GM12878 (cell line): ENCODE measurements around the gene ANXA4. TPM values are rescaled to one million over a fixed set of nuclear protein-coding genes. Genes with fewer than 3 reads are reported as not detected.

Experiments
- ATAC-seq: fragments of 200-7000 bp; cut with Tn5 transposase; 3 replicates; pipeline ENCODE4 v1.9.1; 2020; ENCODE audit warnings: mild to moderate bottlenecking, moderate library complexity
- BruUV-seq: library from RNA; stranded (reverse); fragments of 400-500 nt; replicated peaks from 2 replicates; lab custom pipeline; 2021; lab: Mats Ljungman, UMichigan
- CTCF ChIA-PET: fragments of 300-600 bp; sonication (Branson Sonifier 250); formaldehyde crosslinking; extraction: SDS; loops from one replicate; lab custom pipeline; 2021; ENCODE audit warnings: inconsistent platforms; lab: Yijun Ruan, JAX
- POLR2A ChIA-PET: fragments of 350-600 bp; formaldehyde crosslinking; extraction: SDS; loops from one replicate; lab custom pipeline; 2021; ENCODE audit warnings: inconsistent platforms; lab: Charles Lee
- RAD21 ChIA-PET: fragments of 300-600 bp; sonication (Branson Sonifier 250); formaldehyde crosslinking; loops from one replicate; lab custom pipeline; 2023; ENCODE audit warnings: antibody characterized with exemption; ENCODE audit not compliant: unreplicated experiment; lab: Charles Lee
- SMC1A ChIA-PET: fragments of 300-600 bp; sonication (Branson Sonifier 250); formaldehyde crosslinking; loops from one replicate; lab custom pipeline; 2023; ENCODE audit not compliant: unreplicated experiment, uncharacterized antibody; lab: Charles Lee
- DNase-seq: peaks from one replicate; pipeline ENCODE4 v3.0.0-alpha.2; 2011; ENCODE audit warnings: low read depth, low spot score
- FAIRE-seq: peaks from 3 replicates; lab custom pipeline; 2011; peaks lifted over from hg19 to GRCh38; lab: Jason Lieb, UNC
- H2AFZ ChIP-seq: 2 replicates; pipeline ENCODE4 v1.6.0; 2011; ENCODE audit warnings: low read depth, low read length, control low read depth; ENCODE audit not compliant: control insufficient read depth
- H3K27ac ChIP-seq: 2 replicates; pipeline ENCODE4 v1.5.1; 2011; ENCODE audit warnings: control low read depth; ENCODE audit not compliant: control insufficient read depth, insufficient read depth
- H3K27me3 ChIP-seq, 2 experiments: replicated peaks in 1 of 2; 2 replicates each; pipeline versions ENCODE4 v1.6.0 to v1.6.1; 2011; ENCODE audit warnings: low read length in 1 of 2; ENCODE audit not compliant: control insufficient read depth in 2 of 2, insufficient read depth in 2 of 2
- H3K36me3 ChIP-seq, 2 experiments: 2 replicates each; pipeline ENCODE4 v1.5.1; 2011; ENCODE audit warnings: low read length in 1 of 2; ENCODE audit not compliant: control insufficient read depth in 2 of 2, insufficient read depth in 2 of 2
- H3K4me1 ChIP-seq: 2 replicates; pipeline ENCODE4 v1.6.1; 2011; ENCODE audit warnings: mild to moderate bottlenecking, low read length, moderate library complexity, mixed read lengths; ENCODE audit not compliant: control insufficient read depth, insufficient read depth
- H3K4me2 ChIP-seq: 2 replicates; pipeline ENCODE4 v1.6.0; 2011; ENCODE audit warnings: control low read depth; ENCODE audit not compliant: control insufficient read depth, insufficient read depth
- H3K4me3 ChIP-seq: fragments of 200-600 bp; sonication (generic); 2 replicates; pipeline ENCODE4 v1.5.1; 2016
- H3K79me2 ChIP-seq: 2 replicates; pipeline ENCODE4 v1.6.0; 2011; ENCODE audit warnings: low read length; ENCODE audit not compliant: control insufficient read depth, insufficient read depth
- H3K9ac ChIP-seq: 2 replicates; pipeline ENCODE4 v1.8.0; 2011; ENCODE audit warnings: low read length, control low read depth, mixed read lengths; ENCODE audit not compliant: control insufficient read depth, insufficient read depth
- H3K9me3 ChIP-seq: replicated peaks from 3 replicates; pipeline ENCODE4 v1.5.1; 2011; ENCODE audit warnings: mild to moderate bottlenecking, low read length; ENCODE audit not compliant: control insufficient read depth, insufficient read depth
- H4K20me1 ChIP-seq: 2 replicates; pipeline ENCODE4 v1.6.0; 2011; ENCODE audit not compliant: control insufficient read depth, insufficient read depth
- CHD4 ChIP-seq: fragments of 200-600 bp; sonication (generic); IDR thresholded peaks from 2 replicates; pipeline ENCODE4 v1.6.1; 2016; ENCODE audit warnings: mild to moderate bottlenecking
- EGR1 ChIP-seq, 2 experiments: IDR thresholded peaks; 1 replicate in 1 of 2; 2 replicates in 1 of 2; pipeline ENCODE4 v1.6.1; 2011 to 2012; ENCODE audit warnings: low read depth in 2 of 2, low read length in 2 of 2, borderline replicate concordance in 1 of 2, mild to moderate bottlenecking in 1 of 2, moderate library complexity in 1 of 2
- EZH2 ChIP-seq: IDR thresholded peaks from 2 replicates; pipeline ENCODE4 v1.6.1; 2012; ENCODE audit warnings: low read depth, mild to moderate bottlenecking, control low read depth, inconsistent platforms, low read length, borderline replicate concordance; ENCODE audit not compliant: control insufficient read depth
- HSF1 ChIP-seq: fragments of 150-350 bp; IDR thresholded peaks from 2 replicates; pipeline ENCODE4 v1.6.1; 2014; ENCODE audit warnings: mild to moderate bottlenecking, low read depth, low read length
- IKZF1 ChIP-seq: fragments of 450-650 bp; conservative IDR thresholded peaks from 2 replicates; pipeline ENCODE4 v1.6.1; 2017; ENCODE audit warnings: antibody characterized with exemption, mild to moderate bottlenecking
- MTA3 ChIP-seq: IDR thresholded peaks from 2 replicates; pipeline ENCODE4 v1.6.1; 2012; ENCODE audit warnings: low read length, inconsistent platforms, borderline replicate concordance
- MYC ChIP-seq: IDR thresholded peaks from 2 replicates; pipeline ENCODE4 v1.6.1; 2011; ENCODE audit warnings: mild to moderate bottlenecking, low read length, moderate library complexity, inconsistent platforms; ENCODE audit not compliant: insufficient read depth, insufficient replicate concordance, insufficient read length, severe bottlenecking
- RFX5 ChIP-seq: IDR thresholded peaks from 2 replicates; pipeline ENCODE4 v1.6.1; 2011; ENCODE audit warnings: low read depth, low read length, improper control_type of control experiment
- SRF ChIP-seq, 2 experiments: IDR thresholded peaks; 2 replicates each; pipeline ENCODE4 v1.6.1; 2011; ENCODE audit warnings: low read depth in 2 of 2, low read length in 2 of 2, mild to moderate bottlenecking in 1 of 2, moderate library complexity in 1 of 2
- TAF1 ChIP-seq: IDR thresholded peaks from 2 replicates; pipeline ENCODE4 v1.6.1; 2011; ENCODE audit warnings: mild to moderate bottlenecking, low read depth, low read length, borderline replicate concordance
- ZNF207 ChIP-seq: fragments of 450-650 bp; IDR thresholded peaks from 2 replicates; pipeline ENCODE4 v1.6.1; 2014; ENCODE audit warnings: antibody characterized with exemption, mild to moderate bottlenecking, borderline replicate concordance
- ZZZ3 ChIP-seq: IDR thresholded peaks from 2 replicates; pipeline ENCODE4 v1.6.1; 2011; ENCODE audit warnings: low read depth; ENCODE audit not compliant: control insufficient read depth, insufficient read length
- WGBS: methylation state at CpG from one replicate; pipeline ENCODE4 v1.1.6; 2016; ENCODE audit warnings: low lambda C conversion rate; ENCODE audit not compliant: insufficient replicate concordance, insufficient coverage; ENCODE audit errors: missing lambda C conversion rate; 5-methylcytosine and 5-hydroxymethylcytosine counted together
- in situ Hi-C: fragments of 300-500 bp; cut with MboI; formaldehyde crosslinking; loops from 9 replicates; pipeline ENCODE4 v1.14.3; 2018; ENCODE audit warnings: mixed read lengths
- intact Hi-C: fragments of 100-400 bp; cut with micrococcal nuclease; formaldehyde crosslinking; loops from one replicate; pipeline ENCODE4 v1.14.2; 2022; ENCODE audit not compliant: unreplicated experiment
- polyA plus RNA-seq, 11 experiments: library from polyadenylated mRNA; depleted of rRNA in 4 of 11; unstranded in 6 of 11; stranded (reverse) in 5 of 11; fragments of >200 nt; fragmentation: Nextera tagmentation in 4 of 11; fragmentation: Illumina TruSeq in 1 of 11; extraction: Ambion mirVana in 4 of 11; extraction: Trizol in 1 of 11; gene quantifications; 1 replicate in 1 of 11; 2 replicates in 10 of 11; pipeline versions ENCODE4 v1.2.1 to v1.2.3, GENCODE V29; 2011 to 2016; ENCODE audit warnings: inconsistent platforms in 2 of 11, missing spikeins in 2 of 11, low read depth in 1 of 11
- total RNA-seq, 4 experiments: library from RNA; depleted of rRNA in 3 of 4; stranded (reverse); fragments of >200 nt in 3 of 4; fragmentation: Illumina TruSeq in 1 of 4; extraction: Trizol in 1 of 4; gene quantifications; 2 replicates each; pipeline versions ENCODE4 v1.2.1 to v1.2.3, GENCODE V29; 2013 to 2021
- TF ChIP-seq, protein P1 (sequence below): fragments of 450-650 bp; formaldehyde crosslinking; IDR thresholded peaks from 2 replicates; pipeline ENCODE4 v1.4.0; 2022; ENCODE audit warnings: mild to moderate bottlenecking, moderate library complexity

The ANXA4 gene
- total and polyA plus RNA-seq, 10 of the 15 experiments (the other 5 are each of a cell fraction or from before 2014, with no cell fraction given) = 16.3 to 97.2 (median 71.0) TPM

DNA sequence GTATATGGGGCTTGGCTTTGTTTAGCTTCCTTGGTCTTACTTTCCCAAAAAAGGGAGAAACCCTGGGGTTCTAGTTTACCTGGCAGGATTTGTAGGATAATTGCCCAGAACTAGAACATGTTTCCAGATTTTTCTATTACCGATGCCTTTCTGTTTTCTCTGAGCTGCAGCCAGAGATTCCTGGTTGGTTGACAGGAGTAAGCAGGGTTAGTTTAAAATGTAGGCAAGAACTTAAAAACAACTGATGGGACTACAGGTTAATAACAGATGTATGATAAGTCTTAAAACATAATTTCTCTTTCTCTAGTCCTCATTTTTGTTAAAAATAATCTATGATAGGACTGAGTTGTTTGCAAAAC, 48.6 kb downstream of the ANXA4 start:
- in situ Hi-C loops = no loop called here
- peak overlapping the region; percentile 65; the same call in 1 of the 2 replicates for H3K9ac ChIP-seq
- CTCF ChIA-PET = interaction anchor here (0.6 to 3.5 kb wide), 17 partner anchors 9 to 234 kb away, joined by 3 to 31 read pairs (median 6); partner anchors contain the start of gene MXD1

More for the DNA sequence above, 48.6 kb downstream of the ANXA4 start:
- no peak for TF ChIP-seq ZNF207
- TF ChIP-seq RFX5 = no peak
- TF ChIP-seq IKZF1 = no peak
- no peak for TF ChIP-seq MTA3
- TF ChIP-seq TAF1 = no peak
- TF ChIP-seq CHD4 = no peak
- TF ChIP-seq, protein P1, sequence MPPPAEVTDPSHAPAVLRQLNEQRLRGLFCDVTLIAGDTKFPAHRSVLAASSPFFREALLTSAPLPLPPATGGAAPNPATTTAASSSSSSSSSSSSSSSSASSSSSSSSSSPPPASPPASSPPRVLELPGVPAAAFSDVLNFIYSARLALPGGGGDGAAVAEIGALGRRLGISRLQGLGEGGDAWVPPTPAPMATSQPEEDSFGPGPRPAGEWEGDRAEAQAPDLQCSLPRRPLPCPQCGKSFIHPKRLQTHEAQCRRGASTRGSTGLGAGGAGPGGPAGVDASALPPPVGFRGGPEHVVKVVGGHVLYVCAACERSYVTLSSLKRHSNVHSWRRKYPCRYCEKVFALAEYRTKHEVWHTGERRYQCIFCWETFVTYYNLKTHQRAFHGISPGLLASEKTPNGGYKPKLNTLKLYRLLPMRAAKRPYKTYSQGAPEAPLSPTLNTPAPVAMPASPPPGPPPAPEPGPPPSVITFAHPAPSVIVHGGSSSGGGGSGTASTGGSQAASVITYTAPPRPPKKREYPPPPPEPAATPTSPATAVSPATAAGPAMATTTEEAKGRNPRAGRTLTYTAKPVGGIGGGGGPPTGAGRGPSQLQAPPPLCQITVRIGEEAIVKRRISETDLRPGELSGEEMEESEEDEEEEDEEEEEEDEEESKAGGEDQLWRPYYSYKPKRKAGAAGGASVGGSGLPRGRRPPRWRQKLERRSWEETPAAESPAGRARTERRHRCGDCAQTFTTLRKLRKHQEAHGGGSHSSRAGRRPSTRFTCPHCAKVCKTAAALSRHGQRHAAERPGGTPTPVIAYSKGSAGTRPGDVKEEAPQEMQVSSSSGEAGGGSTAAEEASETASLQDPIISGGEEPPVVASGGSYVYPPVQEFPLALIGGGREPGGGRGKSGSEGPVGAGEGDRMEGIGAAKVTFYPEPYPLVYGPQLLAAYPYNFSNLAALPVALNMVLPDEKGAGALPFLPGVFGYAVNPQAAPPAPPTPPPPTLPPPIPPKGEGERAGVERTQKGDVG (CRISPR knock-in tag) = no peak
- TF ChIP-seq HSF1 = no peak
- TF ChIP-seq EZH2 = no peak
- TF ChIP-seq ZZZ3 = no peak
- TF ChIP-seq SRF (IDR thresholded peaks at IDR 0.05; ENCODE audit: low read depth in 2 of 2, low read length in 2 of 2) = no peak
- TF ChIP-seq EGR1 (IDR thresholded peaks at IDR 0.05; ENCODE audit: borderline replicate concordance in 1 of 2, low read depth in 2 of 2, low read length in 2 of 2) = no peak
- TF ChIP-seq MYC = no peak
- TF ChIP-seq, all 136 proteins: peak for 0
- H4K20me1 ChIP-seq = no peaks in the 10 kb centered on the region
- H3K4me1 ChIP-seq = peaks cover 32% of the 10 kb centered on the region
- no peak overlapping the region for H2AFZ ChIP-seq
- ChIA-PET POLR2A (interaction anchor here (0.7 to 3.6 kb wide), 11 partner anchors 10 to 58 kb away, joined by 3 to 40 read pairs (median 7); partner anchors contain the start of gene ANXA4), SMC1A (interaction anchor here (0.9 to 7.5 kb wide), 19 partner anchors 9 to 279 kb away, joined by 3 to 94 read pairs (median 19); no protein-coding TSS in a partner anchor), RAD21 (interaction anchor here (1.0 to 4.8 kb wide), 17 partner anchors 9 to 354 kb away, joined by 3 to 88 read pairs (median 11); partner anchors contain the start of genes ANXA4 and NFU1)
- peaks cover 2 to 3% of the 10 kb centered on the region in 2 experiments; a peak in 1 of 4 replicates for H3K36me3 ChIP-seq
- no TSS peak for BruUV-seq
- ATAC-seq (no peak), DNase-seq (no peak), FAIRE-seq (no peak)
- no peaks in the 10 kb centered on the region; the same call in 1 of the 2 replicates for H3K79me2 ChIP-seq
- no peaks in the 10 kb centered on the region; the same call in 2 of the 3 replicates for H3K9me3 ChIP-seq
- intact Hi-C loops = no loop called here
- peak overlapping the region; percentile 77 for H3K4me2 ChIP-seq
- whole genome bisulfite sequencing = 53% methylated on average over 1 of the region's 1 CpG
- no peaks in the 10 kb centered on the region for H3K27me3 ChIP-seq
- H3K27ac ChIP-seq = peak overlapping the region; percentile 92
- peak overlapping the region; percentile 37; the same call in 1 of the 2 replicates for H3K4me3 ChIP-seq
